ENCODE results near the gene PPP4R3B. TPM values are rescaled to one million over a fixed set of nuclear protein-coding genes. Genes with fewer than 3 reads are reported as not detected.
"Not testable (repeated sequence)": the region's sequence is repeated elsewhere in the genome, so short reads cannot be mapped to it uniquely, and the experiment has no call there.

The PPP4R3B gene
- total RNA-seq, 1 donor from 2014 or later = 22.9 TPM

- no peaks in the 10 kb centered on the region for H3K9me3 ChIP-seq (replicated peaks)
- DNase-seq = no peak
- intact Hi-C loops (cut with micrococcal nuclease) = no loop called here
- no peak overlapping the region for H3K4me3 ChIP-seq
- H3K27me3 ChIP-seq (ENCODE audit: low read depth) = no peaks in the 10 kb centered on the region
- H3K27ac ChIP-seq (replicated peaks) = no peak overlapping the region
- H3K36me3 ChIP-seq = peaks cover 50% of the 10 kb centered on the region
- TF ChIP-seq CTCF (IDR thresholded peaks at IDR 0.05; ENCODE audit: borderline replicate concordance) = no peak
- H3K4me1 ChIP-seq = peaks cover 12% of the 10 kb centered on the region
These were observed 64.1 kb downstream of the PPP4R3B start for GRCh38 chr2:55553321-55553720.

- H3K27me3 ChIP-seq (ENCODE audit: low read depth) = no peaks in the 10 kb centered on the region
- no peak overlapping the region for H3K27ac ChIP-seq (replicated peaks)
- H3K9me3 ChIP-seq (replicated peaks) = no peaks in the 10 kb centered on the region
- peaks cover 51% of the 10 kb centered on the region for H3K36me3 ChIP-seq
- no peak for DNase-seq
- no peak overlapping the region for H3K4me3 ChIP-seq
- intact Hi-C loops (cut with micrococcal nuclease) = no loop called here
- H3K4me1 ChIP-seq = no peaks in the 10 kb centered on the region
- no peak for TF ChIP-seq CTCF (IDR thresholded peaks at IDR 0.05; ENCODE audit: borderline replicate concordance)
These were observed 66.9 kb downstream of the PPP4R3B start for GRCh38 chr2:55550368-55551102.

- H3K36me3 ChIP-seq = peaks cover 54% of the 10 kb centered on the region
- DNase-seq; H3K27ac ChIP-seq (replicated peaks); H3K9me3 ChIP-seq (replicated peaks); H3K4me1 ChIP-seq; intact Hi-C loops (cut with micrococcal nuclease); H3K4me3 ChIP-seq; H3K27me3 ChIP-seq (ENCODE audit: low read depth): not testable (repeated sequence)
These were observed 69.7 kb downstream of the PPP4R3B start for GRCh38 chr2:55547679-55548078.

GRCh38 chr2:55547001-55547400 is 70.4 kb downstream of the PPP4R3B start:
- H3K27me3 ChIP-seq (ENCODE audit: low read depth) = no peaks in the 10 kb centered on the region
- no peak overlapping the region for H3K4me3 ChIP-seq
- H3K36me3 ChIP-seq = peaks cover 54% of the 10 kb centered on the region
- no peaks in the 10 kb centered on the region for H3K9me3 ChIP-seq (replicated peaks)
- H3K27ac ChIP-seq (replicated peaks) = no peak overlapping the region
- TF ChIP-seq CTCF (IDR thresholded peaks at IDR 0.05; ENCODE audit: borderline replicate concordance) = no peak
- DNase-seq = no peak
- H3K4me1 ChIP-seq = no peaks in the 10 kb centered on the region
- intact Hi-C loops (cut with micrococcal nuclease) = no loop called here

GRCh38 chr2:55530539-55531081 is 86.8 kb downstream of the PPP4R3B start:
- DNase-seq = no peak
- Histone ChIP-seq H3K4me1 (no peaks in the 10 kb centered on the region), H3K27ac (replicated peaks) (peak overlapping the region; percentile 68), H3K4me3 (no peak overlapping the region), H3K36me3 (peaks cover 57% of the 10 kb centered on the region), H3K9me3 (replicated peaks) (no peaks in the 10 kb centered on the region), H3K27me3 (ENCODE audit: low read depth) (no peaks in the 10 kb centered on the region)
- intact Hi-C loops (cut with micrococcal nuclease) = no loop called here
- no peak for TF ChIP-seq CTCF (IDR thresholded peaks at IDR 0.05; ENCODE audit: borderline replicate concordance)

GRCh38 chr2:55526174-55526573 is 91.2 kb downstream of the PPP4R3B start:
- H3K36me3 ChIP-seq = peaks cover 61% of the 10 kb centered on the region

More at GRCh38 chr2:55526174-55526573, 91.2 kb downstream of the PPP4R3B start:
- intact Hi-C loops (cut with micrococcal nuclease) = no loop called here
- Histone ChIP-seq H3K4me3 (no peak overlapping the region), H3K27me3 (ENCODE audit: low read depth) (no peaks in the 10 kb centered on the region), H3K9me3 (replicated peaks) (no peaks in the 10 kb centered on the region), H3K4me1 (no peaks in the 10 kb centered on the region), H3K27ac (replicated peaks) (no peak overlapping the region)
- TF ChIP-seq CTCF (IDR thresholded peaks at IDR 0.05; ENCODE audit: borderline replicate concordance) = no peak
- DNase-seq = no peak
